Esophagus squamous epithelium (tissue), 5 donors: ENCODE results near the gene LAMTOR2. TPM values are rescaled to one million over a fixed set of nuclear protein-coding genes. Genes with fewer than 3 reads are reported as not detected.
"Not testable (repeated sequence)": the region's sequence is repeated elsewhere in the genome, so short reads cannot be mapped to it uniquely, and the experiment has no call there.

ENCODE experiments used
- DNase-seq: peaks from one replicate; lab custom pipeline; 2025; lab: John Stamatoyannopoulos, UW
- H3K27ac ChIP-seq, 4 donors: fragments of 200-600 bp; sonication (generic); one replicate each; pipeline ENCODE4 v1.5.1; 2016 to 2019; ENCODE audit warnings: mild to moderate bottlenecking in 1 of 4
- H3K27me3 ChIP-seq, 4 donors: fragments of 200-600 bp; sonication (generic); 1 replicate in 3 of 4; 2 replicates in 1 of 4; pipeline versions ENCODE4 v1.5.1 to v1.6.0; 2017 to 2021; ENCODE audit warnings: antibody characterized with exemption in 1 of 4
- H3K36me3 ChIP-seq, 3 donors: fragments of 200-600 bp; sonication (generic); one replicate each; pipeline ENCODE4 v1.5.1; 2016 to 2019
- H3K4me1 ChIP-seq, 3 donors: fragments of 200-600 bp; sonication (generic); one replicate each; pipeline ENCODE4 v1.5.1; 2017 to 2019
- H3K4me3 ChIP-seq, 4 donors: fragments of 200-600 bp; sonication (generic); 1 replicate in 3 of 4; 2 replicates in 1 of 4; pipeline ENCODE4 v1.5.1; 2016 to 2019; ENCODE audit warnings: mild to moderate bottlenecking in 2 of 4, moderate library complexity in 1 of 4
- H3K9me3 ChIP-seq, 3 donors: fragments of 200-600 bp; sonication (generic); one replicate each; pipeline ENCODE4 v1.5.1; 2016 to 2019
- POLR2A ChIP-seq, 4 donors: fragments of 450-650 bp; IDR thresholded peaks; one replicate each; pipeline ENCODE4 v1.6.1; 2017; ENCODE audit warnings: antibody characterized with exemption in 4 of 4, mild to moderate bottlenecking in 4 of 4, moderate library complexity in 3 of 4
- WGBS, 2 donors: methylation state at CpG; one replicate each; pipeline ENCODE4 v1.1.5; 2018; 5-methylcytosine and 5-hydroxymethylcytosine counted together
- intact Hi-C: fragments of 100-400 bp; cut with DNase I; formaldehyde crosslinking; loops from one replicate; pipeline ENCODE4 v1.15.0; 2022
- total RNA-seq, 4 donors: library from RNA; depleted of rRNA; stranded (reverse); fragments of >200 nt; gene quantifications; one replicate each; pipeline ENCODE4 v1.1.0, GENCODE V29; 2016
- TF ChIP-seq, protein P1 (sequence below), 6 experiments: fragments of 450-650 bp in 4 of 6; fragments of 200-600 bp in 2 of 6; sonication (generic) in 2 of 6; IDR thresholded peaks; one replicate each; pipeline ENCODE4 v1.5.1; 2016 to 2019; ENCODE audit warnings: antibody characterized with exemption in 6 of 6, mild to moderate bottlenecking in 4 of 6, moderate library complexity in 4 of 6
- donor health status: DM: yes; HTN: yes; CAD: no.

Gene LAMTOR2
- total RNA-seq, 4 donors from 2014 or later, result 41.4 to 67.1 (median 53.3) TPM

DNA sequence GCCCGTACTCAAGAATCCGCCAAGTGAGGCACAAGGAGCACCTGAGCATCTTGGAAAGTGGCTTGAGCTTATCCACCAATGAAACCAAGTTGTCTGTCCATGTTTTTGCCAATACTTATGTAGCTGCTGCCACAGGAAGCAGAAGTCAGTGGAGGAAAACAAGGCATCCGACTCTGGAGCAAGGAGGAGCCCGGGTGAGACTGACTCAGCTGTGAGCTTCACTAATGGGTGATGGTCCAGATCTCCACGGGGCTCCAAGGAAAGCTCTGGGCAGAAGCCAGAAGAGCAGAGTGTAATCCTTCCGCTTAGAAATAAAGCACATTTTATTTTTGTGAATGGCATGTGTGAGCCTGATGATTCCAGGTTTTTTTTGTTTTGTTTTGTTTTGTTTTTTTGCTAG, 21.6 kb upstream of the LAMTOR2 start:
- Histone ChIP-seq H3K4me1 (no peaks in the 10 kb centered on the region), H3K4me3 (no peak overlapping the region), H3K27ac (no peak overlapping the region), H3K9me3 (no peaks in the 10 kb centered on the region), H3K36me3 (peaks cover 0 to 23% (median 13%) of the 10 kb centered on the region in 3 donors), H3K27me3 (no peaks in the 10 kb centered on the region)
- no peak for DNase-seq
- TF ChIP-seq, protein P1, sequence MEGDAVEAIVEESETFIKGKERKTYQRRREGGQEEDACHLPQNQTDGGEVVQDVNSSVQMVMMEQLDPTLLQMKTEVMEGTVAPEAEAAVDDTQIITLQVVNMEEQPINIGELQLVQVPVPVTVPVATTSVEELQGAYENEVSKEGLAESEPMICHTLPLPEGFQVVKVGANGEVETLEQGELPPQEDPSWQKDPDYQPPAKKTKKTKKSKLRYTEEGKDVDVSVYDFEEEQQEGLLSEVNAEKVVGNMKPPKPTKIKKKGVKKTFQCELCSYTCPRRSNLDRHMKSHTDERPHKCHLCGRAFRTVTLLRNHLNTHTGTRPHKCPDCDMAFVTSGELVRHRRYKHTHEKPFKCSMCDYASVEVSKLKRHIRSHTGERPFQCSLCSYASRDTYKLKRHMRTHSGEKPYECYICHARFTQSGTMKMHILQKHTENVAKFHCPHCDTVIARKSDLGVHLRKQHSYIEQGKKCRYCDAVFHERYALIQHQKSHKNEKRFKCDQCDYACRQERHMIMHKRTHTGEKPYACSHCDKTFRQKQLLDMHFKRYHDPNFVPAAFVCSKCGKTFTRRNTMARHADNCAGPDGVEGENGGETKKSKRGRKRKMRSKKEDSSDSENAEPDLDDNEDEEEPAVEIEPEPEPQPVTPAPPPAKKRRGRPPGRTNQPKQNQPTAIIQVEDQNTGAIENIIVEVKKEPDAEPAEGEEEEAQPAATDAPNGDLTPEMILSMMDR (IDR thresholded peaks at IDR 0.05), result no peak
- TF ChIP-seq POLR2A (IDR thresholded peaks at IDR 0.05), result no peak
- intact Hi-C loops, result no loop called here
- WGBS, 2 donors, result 53% methylated on average over 6 of the region's 6 CpGs

GRCh38 chr1:156034991-156035390, 19.6 kb upstream of the LAMTOR2 start:
- H3K4me1 ChIP-seq, intact Hi-C loops, H3K27me3 ChIP-seq, H3K9me3 ChIP-seq, DNase-seq, H3K27ac ChIP-seq, H3K4me3 ChIP-seq: not testable (repeated sequence)
- WGBS, 2 donors, result 87 to 93% methylated on average over 4 of the region's 4 CpGs
- H3K36me3 ChIP-seq, result peaks cover 0 to 42% (median 16%) of the 10 kb centered on the region in 3 donors

- no peak overlapping the region for H3K27ac ChIP-seq
- no peaks in the 10 kb centered on the region for H3K9me3 ChIP-seq
- TF ChIP-seq POLR2A (IDR thresholded peaks at IDR 0.05), result no peak
- TF ChIP-seq, protein P1 (IDR thresholded peaks at IDR 0.05), result no peak
- H3K36me3 ChIP-seq, result peaks cover 11 to 98% (median 16%) of the 10 kb centered on the region in 3 donors
- intact Hi-C loops, result no loop called here
- peaks cover 0 to 4% (median 0%) of the 10 kb centered on the region in 3 donors for H3K4me1 ChIP-seq
- H3K4me3 ChIP-seq, result no peak overlapping the region
- H3K27me3 ChIP-seq, result no peaks in the 10 kb centered on the region
- DNase-seq, result no peak
- 87 to 88% methylated on average over 3 of the region's 3 CpGs for WGBS, 2 donors
These were observed 11.8 kb upstream of the LAMTOR2 start for GRCh38 chr1:156042828-156043227.

- Histone ChIP-seq H3K27me3 (no peaks in the 10 kb centered on the region), H3K4me3 (no peak overlapping the region), H3K4me1 (peaks cover 0 to 4% (median 0%) of the 10 kb centered on the region in 3 donors), H3K27ac (no peak overlapping the region), H3K9me3 (no peaks in the 10 kb centered on the region), H3K36me3 (peaks cover 11 to 98% (median 11%) of the 10 kb centered on the region in 3 donors)
- intact Hi-C loops, result no loop called here
- TF ChIP-seq, protein P1 (IDR thresholded peaks at IDR 0.05), result no peak
- no peak for TF ChIP-seq POLR2A (IDR thresholded peaks at IDR 0.05)
- 79 to 90% methylated on average over 4 of the region's 4 CpGs for WGBS, 2 donors
- DNase-seq, result no peak
These were observed 9.5 kb upstream of the LAMTOR2 start for GRCh38 chr1:156045076-156045475.

GRCh38 chr1:156048663-156049258, 5.8 kb upstream of the LAMTOR2 start:
- Histone ChIP-seq H3K27ac (no peak overlapping the region), H3K4me3 (no peak overlapping the region), H3K27me3 (no peaks in the 10 kb centered on the region), H3K36me3 (peaks cover 0 to 73% (median 3%) of the 10 kb centered on the region in 3 donors), H3K9me3 (no peaks in the 10 kb centered on the region), H3K4me1 (peaks cover 0 to 16% (median 0%) of the 10 kb centered on the region in 3 donors)
- no peak for DNase-seq
- WGBS, 2 donors, result 74 to 100% methylated on average over 1 to 2 of the region's 3 CpGs
- no peak for TF ChIP-seq POLR2A (IDR thresholded peaks at IDR 0.05)
- TF ChIP-seq, protein P1 (IDR thresholded peaks at IDR 0.05), result no peak
- intact Hi-C loops, result no loop called here
